ENCODE results near the gene PLEKHM2.

The PLEKHM2 gene

GRCh38 chr1:15733726-15734226 lies 49.7 kb downstream of the PLEKHM2 start:
- H3K4me3 ChIP-seq (replicated peaks; ENCODE audit: insufficient read depth, low read length): no peak overlapping the region

GRCh38 chr1:15734296-15734695 lies 50.2 kb downstream of the PLEKHM2 start:
- Histone ChIP-seq H3K4me3 (replicated peaks; ENCODE audit: insufficient read depth, low read length) (no peak overlapping the region), H3K27ac (replicated peaks) (no peak overlapping the region), H3K27me3 (ENCODE audit: insufficient read depth, poor library complexity, severe bottlenecking) (no peaks in the 10 kb centered on the region)
- TF ChIP-seq POLR2AphosphoS5 (IDR thresholded peaks at IDR 0.05; ENCODE audit: low read depth) (no peak), CTCF (IDR thresholded peaks at IDR 0.05; ENCODE audit: insufficient read depth, low read length) (no peak), REST (IDR thresholded peaks at IDR 0.05; ENCODE audit: insufficient replicate concordance, low read depth) (no peak), GABPA (IDR thresholded peaks at IDR 0.05; ENCODE audit: low read depth) (no peak), SPI1 (IDR thresholded peaks at IDR 0.05; ENCODE audit: borderline replicate concordance, low read depth) (no peak)
- no peak for DNase-seq (ENCODE audit: low read depth in 1 of 2, low spot score in 1 of 2)

More at GRCh38 chr1:15733726-15734226, 49.7 kb downstream of the PLEKHM2 start:
- TF ChIP-seq GABPA (IDR thresholded peaks at IDR 0.05; ENCODE audit: low read depth) (no peak), SPI1 (IDR thresholded peaks at IDR 0.05; ENCODE audit: borderline replicate concordance, low read depth) (no peak), POLR2AphosphoS5 (IDR thresholded peaks at IDR 0.05; ENCODE audit: low read depth) (no peak), CTCF (IDR thresholded peaks at IDR 0.05; ENCODE audit: insufficient read depth, low read length) (no peak), REST (IDR thresholded peaks at IDR 0.05; ENCODE audit: insufficient replicate concordance, low read depth) (no peak)
- Histone ChIP-seq H3K27ac (replicated peaks) (no peak overlapping the region), H3K27me3 (ENCODE audit: insufficient read depth, poor library complexity, severe bottlenecking) (no peaks in the 10 kb centered on the region)
- no peak for DNase-seq (ENCODE audit: low read depth in 1 of 2, low spot score in 1 of 2)

- TF ChIP-seq POLR2AphosphoS5 (IDR thresholded peaks at IDR 0.05; ENCODE audit: low read depth) (no peak), GABPA (IDR thresholded peaks at IDR 0.05; ENCODE audit: low read depth) (no peak), CTCF (IDR thresholded peaks at IDR 0.05; ENCODE audit: insufficient read depth, low read length) (no peak), REST (IDR thresholded peaks at IDR 0.05; ENCODE audit: insufficient replicate concordance, low read depth) (no peak), SPI1 (IDR thresholded peaks at IDR 0.05; ENCODE audit: borderline replicate concordance, low read depth) (no peak)
- H3K27me3 ChIP-seq (ENCODE audit: insufficient read depth, poor library complexity, severe bottlenecking): no peaks in the 10 kb centered on the region
- DNase-seq (ENCODE audit: low read depth in 1 of 2, low spot score in 1 of 2): no peak
- no peak overlapping the region for H3K27ac ChIP-seq (replicated peaks)
- H3K4me3 ChIP-seq (replicated peaks; ENCODE audit: insufficient read depth, low read length): no peak overlapping the region
Measured at GRCh38 chr1:15734901-15735300, 50.8 kb downstream of the PLEKHM2 start.

All from HL-60 (cell line).